ENCODE results near the gene CCDC172. TPM values are rescaled to one million over a fixed set of nuclear protein-coding genes. Genes with fewer than 3 reads are reported as not detected.

Gene CCDC172
- total RNA-seq, 1 donor from 2014 or later: not detected

- no peaks in the 10 kb centered on the region for H3K36me3 Mint-ChIP-seq (ENCODE audit: low read depth)
Observed at GRCh38 chr10:116402858-116403257, 78.6 kb downstream of the CCDC172 start.

GRCh38 chr10:116403740-116404250 is 79.5 kb downstream of the CCDC172 start:
- Mint-ChIP-seq H3K9me3 (ENCODE audit: low read depth) (peaks cover 3% of the 10 kb centered on the region), H3K36me3 (ENCODE audit: low read depth) (no peaks in the 10 kb centered on the region), H3K27me3 (ENCODE audit: low read depth) (peaks cover 1% of the 10 kb centered on the region), H3K4me1 (ENCODE audit: low read depth) (no peaks in the 10 kb centered on the region), H3K27ac (ENCODE audit: unreplicated experiment) (no peak overlapping the region), H3K4me3 (ENCODE audit: unreplicated experiment) (no peak overlapping the region)
- DNase-seq (ENCODE audit: low spot score): no peak
- TF ChIP-seq CTCF (IDR thresholded peaks at IDR 0.05): no peak

More at GRCh38 chr10:116402858-116403257, 78.6 kb downstream of the CCDC172 start:
- Mint-ChIP-seq H3K9me3 (ENCODE audit: low read depth) (peaks cover 3% of the 10 kb centered on the region), H3K27ac (ENCODE audit: unreplicated experiment) (no peak overlapping the region), H3K4me3 (ENCODE audit: unreplicated experiment) (no peak overlapping the region), H3K27me3 (ENCODE audit: low read depth) (peaks cover 1% of the 10 kb centered on the region), H3K4me1 (ENCODE audit: low read depth) (no peaks in the 10 kb centered on the region)
- no peak for DNase-seq (ENCODE audit: low spot score)
- no peak for TF ChIP-seq CTCF (IDR thresholded peaks at IDR 0.05)

- H3K36me3 Mint-ChIP-seq (ENCODE audit: low read depth): no peaks in the 10 kb centered on the region
- H3K27ac Mint-ChIP-seq (ENCODE audit: unreplicated experiment): no peak overlapping the region
- peaks cover 8% of the 10 kb centered on the region for H3K27me3 Mint-ChIP-seq (ENCODE audit: low read depth)
- no peak for DNase-seq (ENCODE audit: low spot score)
- no peaks in the 10 kb centered on the region for H3K4me1 Mint-ChIP-seq (ENCODE audit: low read depth)
- no peak overlapping the region for H3K4me3 Mint-ChIP-seq (ENCODE audit: unreplicated experiment)
- TF ChIP-seq CTCF (IDR thresholded peaks at IDR 0.05): no peak
- H3K9me3 Mint-ChIP-seq (ENCODE audit: low read depth): peaks cover 3% of the 10 kb centered on the region
Observed at GRCh38 chr10:116408719-116409118, 84.5 kb downstream of the CCDC172 start.

GRCh38 chr10:116410351-116410750 is 86.1 kb downstream of the CCDC172 start:
- DNase-seq (ENCODE audit: low spot score): no peak
- no peak overlapping the region for H3K27ac Mint-ChIP-seq (ENCODE audit: unreplicated experiment)
- H3K4me1 Mint-ChIP-seq (ENCODE audit: low read depth): no peaks in the 10 kb centered on the region
- no peak overlapping the region for H3K4me3 Mint-ChIP-seq (ENCODE audit: unreplicated experiment)
- no peaks in the 10 kb centered on the region for H3K36me3 Mint-ChIP-seq (ENCODE audit: low read depth)
- H3K27me3 Mint-ChIP-seq (ENCODE audit: low read depth): peaks cover 8% of the 10 kb centered on the region
- peaks cover 3% of the 10 kb centered on the region for H3K9me3 Mint-ChIP-seq (ENCODE audit: low read depth)
- no peak for TF ChIP-seq CTCF (IDR thresholded peaks at IDR 0.05)

- Mint-ChIP-seq H3K4me1 (ENCODE audit: low read depth) (no peaks in the 10 kb centered on the region), H3K4me3 (ENCODE audit: unreplicated experiment) (no peak overlapping the region), H3K27ac (ENCODE audit: unreplicated experiment) (no peak overlapping the region), H3K9me3 (ENCODE audit: low read depth) (no peaks in the 10 kb centered on the region), H3K36me3 (ENCODE audit: low read depth) (no peaks in the 10 kb centered on the region), H3K27me3 (ENCODE audit: low read depth) (no peaks in the 10 kb centered on the region)
- TF ChIP-seq CTCF (IDR thresholded peaks at IDR 0.05): no peak
- no peak for DNase-seq (ENCODE audit: low spot score)
Observed at GRCh38 chr10:116417821-116418220, 93.6 kb downstream of the CCDC172 start.
